SU-DHL-6 (cell line): ENCODE data around the gene FOXR1.

Source experiments
- EZH2phosphoT487 ChIP-seq: fragments of 200-600 bp; sonication (generic), shearing (Covaris generic); conservative IDR thresholded peaks from 2 replicates; pipeline ENCODE4 v1.6.1; 2018; ENCODE audit warnings: mild to moderate bottlenecking, antibody characterized with exemption, low read length, moderate library complexity, mixed read lengths
- TF ChIP-seq, protein P1 (sequence below): fragments of 200-600 bp; sonication (generic); IDR thresholded peaks from one replicate; pipeline ENCODE4 v1.5.1; 2017; ENCODE audit warnings: antibody characterized with exemption, mild to moderate bottlenecking, low read length, moderate library complexity; ENCODE audit not compliant: insufficient read depth, poor library complexity, severe bottlenecking

DNA sequence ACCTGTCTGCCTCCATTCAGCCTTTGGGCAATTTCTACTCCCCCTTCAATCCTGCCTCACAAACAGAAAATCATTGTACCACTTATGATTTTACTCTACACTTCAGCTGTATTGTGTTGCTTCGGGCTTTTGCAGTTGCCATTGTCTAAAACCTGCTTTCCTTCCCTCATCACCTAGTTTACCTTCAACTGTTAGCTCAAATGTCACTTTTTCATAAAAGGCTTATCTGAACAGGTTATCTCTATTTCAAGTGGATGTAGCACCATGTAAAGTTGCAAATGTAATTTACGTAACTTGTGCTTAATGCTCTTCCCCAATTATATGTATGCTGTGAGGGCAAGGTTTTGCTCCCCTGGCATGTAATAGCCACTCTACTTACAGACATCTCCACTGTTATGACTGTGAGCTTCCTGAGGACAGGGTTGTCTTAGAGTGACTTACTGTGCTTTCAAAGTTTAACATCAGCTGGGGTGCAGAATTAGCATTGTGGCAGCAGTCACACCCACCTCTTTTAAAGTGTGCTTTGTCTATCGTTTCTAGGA is 41.1 kb downstream of the FOXR1 start:
- TF ChIP-seq, protein P1, sequence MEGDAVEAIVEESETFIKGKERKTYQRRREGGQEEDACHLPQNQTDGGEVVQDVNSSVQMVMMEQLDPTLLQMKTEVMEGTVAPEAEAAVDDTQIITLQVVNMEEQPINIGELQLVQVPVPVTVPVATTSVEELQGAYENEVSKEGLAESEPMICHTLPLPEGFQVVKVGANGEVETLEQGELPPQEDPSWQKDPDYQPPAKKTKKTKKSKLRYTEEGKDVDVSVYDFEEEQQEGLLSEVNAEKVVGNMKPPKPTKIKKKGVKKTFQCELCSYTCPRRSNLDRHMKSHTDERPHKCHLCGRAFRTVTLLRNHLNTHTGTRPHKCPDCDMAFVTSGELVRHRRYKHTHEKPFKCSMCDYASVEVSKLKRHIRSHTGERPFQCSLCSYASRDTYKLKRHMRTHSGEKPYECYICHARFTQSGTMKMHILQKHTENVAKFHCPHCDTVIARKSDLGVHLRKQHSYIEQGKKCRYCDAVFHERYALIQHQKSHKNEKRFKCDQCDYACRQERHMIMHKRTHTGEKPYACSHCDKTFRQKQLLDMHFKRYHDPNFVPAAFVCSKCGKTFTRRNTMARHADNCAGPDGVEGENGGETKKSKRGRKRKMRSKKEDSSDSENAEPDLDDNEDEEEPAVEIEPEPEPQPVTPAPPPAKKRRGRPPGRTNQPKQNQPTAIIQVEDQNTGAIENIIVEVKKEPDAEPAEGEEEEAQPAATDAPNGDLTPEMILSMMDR: no peak
- TF ChIP-seq EZH2phosphoT487: no peak
